HG03025 (cell line): ENCODE data around the gene TP73.
"Not testable (repeated sequence)": the region's sequence is repeated elsewhere in the genome, so short reads cannot be mapped to it uniquely, and the experiment has no call there.

Experiments used
- ATAC-seq: cut with Tn5 transposase; IDR thresholded peaks from one replicate; pipeline ENCODE4 v1.9.1; 2021; ENCODE audit warnings: mild to moderate bottlenecking, moderate library complexity; ENCODE audit not compliant: unreplicated experiment, low FRiP score

The TP73 gene

DNA sequence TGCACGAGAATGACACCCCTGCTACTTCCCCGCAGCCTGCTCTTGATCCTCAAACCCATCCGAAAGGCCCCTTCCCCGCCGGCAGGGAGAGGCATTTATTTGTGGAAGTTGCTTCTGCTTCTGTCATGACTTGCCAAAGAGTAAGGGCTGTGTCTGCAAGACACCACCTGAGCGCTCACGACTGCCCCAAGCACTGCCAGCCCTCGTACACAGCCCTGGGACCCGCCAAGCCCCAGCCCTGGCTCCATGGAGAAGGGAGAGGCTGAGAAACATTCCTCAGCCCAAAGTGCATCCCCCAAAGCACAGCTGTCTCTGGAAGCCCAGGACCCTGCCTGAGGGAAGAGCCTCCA lies 33.8 kb upstream of the TP73 start:
- no peak for ATAC-seq

DNA sequence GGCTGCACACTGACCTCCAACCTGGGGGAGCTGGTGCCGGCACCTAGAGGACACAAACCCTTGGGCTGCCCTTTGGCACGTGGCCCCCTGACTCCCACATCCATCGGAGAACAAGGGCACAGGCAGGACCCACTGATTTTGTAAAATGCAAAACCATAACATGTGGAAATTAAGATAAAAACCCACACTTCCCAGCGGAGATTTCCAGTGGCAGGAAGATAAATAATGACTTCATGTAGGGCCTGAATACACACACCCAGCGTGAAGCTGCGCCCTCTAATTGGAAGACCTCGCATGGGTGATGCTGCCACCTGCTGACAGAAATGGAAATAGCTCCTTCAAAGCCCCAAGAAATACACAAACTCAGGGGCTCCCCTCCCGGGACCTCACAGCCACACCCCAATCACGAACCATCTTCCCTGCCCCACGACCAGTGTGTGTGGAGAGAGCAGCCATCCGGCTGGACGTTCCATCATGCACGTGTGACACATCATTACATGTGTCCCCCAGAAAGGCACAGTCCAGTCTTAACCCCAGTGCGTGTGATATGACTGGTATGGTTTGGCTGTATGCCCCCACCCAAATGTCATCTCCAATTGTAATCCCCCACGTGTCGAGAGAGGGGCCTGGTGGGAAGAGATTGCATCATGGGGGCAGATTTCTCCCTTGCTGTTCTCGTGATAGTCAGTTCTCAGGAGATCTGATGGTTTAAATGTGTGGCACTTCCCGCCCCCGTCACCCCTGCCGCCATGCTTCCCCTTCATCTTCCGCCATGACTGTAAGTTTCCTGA lies 33.2 kb upstream of the TP73 start:
- ATAC-seq = no peak

GRCh38 chr1:3620708-3621107 lies 31.6 kb upstream of the TP73 start:
- ATAC-seq = no peak

- not testable (repeated sequence) for ATAC-seq
These were observed 31.1 kb upstream of the TP73 start for GRCh38 chr1:3621151-3621671.

GRCh38 chr1:3622102-3622501 lies 30.2 kb upstream of the TP73 start:
- ATAC-seq = not testable (repeated sequence)

GRCh38 chr1:3623441-3624199 lies 28.7 kb upstream of the TP73 start:
- no peak for ATAC-seq

DNA sequence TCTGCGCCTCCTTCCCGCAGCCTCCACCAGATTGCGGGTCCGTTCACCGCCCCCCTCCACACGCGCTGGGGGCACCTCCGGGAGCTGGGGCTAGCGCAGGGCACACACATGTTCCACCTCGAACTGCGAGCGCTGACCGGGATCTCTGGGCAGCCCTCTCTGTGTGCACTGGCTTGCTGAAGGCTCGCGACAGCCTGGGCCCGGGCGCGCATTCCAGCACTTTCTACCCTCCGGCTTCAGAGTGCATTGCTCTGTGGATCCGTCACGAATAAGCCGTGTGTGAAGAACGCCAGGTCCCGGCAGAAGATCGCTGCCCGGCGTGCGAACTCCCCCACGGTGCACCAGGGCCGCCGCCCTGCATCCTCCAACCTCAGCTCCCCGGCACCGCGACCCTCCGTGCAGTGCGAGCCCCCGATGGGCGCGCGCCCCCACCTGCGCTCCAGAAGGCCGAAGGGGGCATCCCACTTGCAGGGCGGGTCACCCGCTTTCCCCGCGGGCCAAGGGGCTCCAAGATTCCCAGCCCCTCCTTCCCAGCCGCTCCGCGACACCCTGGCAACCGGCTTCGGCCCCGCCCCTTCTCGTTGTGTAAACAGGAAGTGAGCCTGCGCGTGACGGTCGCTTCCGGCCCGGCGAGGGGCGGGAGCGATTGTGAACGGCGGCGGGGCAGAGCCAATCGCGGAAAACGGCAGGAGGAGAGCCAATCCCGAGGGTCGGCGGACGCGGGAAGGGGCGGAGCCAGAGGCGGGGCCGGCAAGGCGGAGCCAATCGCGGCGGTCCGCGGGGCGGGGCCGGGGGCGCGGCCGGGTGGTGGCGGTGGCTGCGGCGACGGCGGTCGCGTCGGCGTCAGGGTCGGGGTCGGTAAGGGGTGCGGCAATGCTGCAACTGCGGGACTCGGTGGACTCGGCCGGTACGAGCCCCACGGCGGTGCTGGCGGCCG lies 27.8 kb upstream of the TP73 start, which contains the start of gene TPRG1L:
Gene TPRG1L (plus strand): TSS at position 816 of the 937 bp plus-strand sequence. CDS start 58 bp downstream, at position 874.
- peak; percentile 87 for ATAC-seq

GRCh38 chr1:3625151-3625907 lies 27.0 kb upstream of the TP73 start:
- no peak for ATAC-seq

DNA sequence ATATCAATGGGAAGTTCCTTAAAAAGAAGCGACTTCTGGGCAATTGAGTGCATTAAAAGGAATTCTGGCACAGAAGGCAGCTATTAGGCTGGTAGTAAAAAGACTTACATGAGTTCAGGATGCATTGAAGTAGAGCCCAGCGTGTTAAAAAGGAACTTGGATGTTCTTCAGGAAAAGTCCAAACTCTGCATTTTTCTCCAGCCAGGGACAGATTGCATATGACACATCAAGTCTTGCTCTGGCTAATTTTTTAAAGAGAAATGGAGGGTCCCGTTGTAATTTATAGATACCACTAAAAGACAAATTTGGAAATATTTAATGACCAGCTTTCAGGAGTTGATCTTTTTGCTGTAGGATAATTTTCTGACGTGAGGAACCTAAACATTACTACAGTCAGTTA lies 26.3 kb upstream of the TP73 start:
- ATAC-seq = no peak

- no peak for ATAC-seq
These were observed 24.6 kb upstream of the TP73 start for GRCh38 chr1:3627515-3628253.

DNA sequence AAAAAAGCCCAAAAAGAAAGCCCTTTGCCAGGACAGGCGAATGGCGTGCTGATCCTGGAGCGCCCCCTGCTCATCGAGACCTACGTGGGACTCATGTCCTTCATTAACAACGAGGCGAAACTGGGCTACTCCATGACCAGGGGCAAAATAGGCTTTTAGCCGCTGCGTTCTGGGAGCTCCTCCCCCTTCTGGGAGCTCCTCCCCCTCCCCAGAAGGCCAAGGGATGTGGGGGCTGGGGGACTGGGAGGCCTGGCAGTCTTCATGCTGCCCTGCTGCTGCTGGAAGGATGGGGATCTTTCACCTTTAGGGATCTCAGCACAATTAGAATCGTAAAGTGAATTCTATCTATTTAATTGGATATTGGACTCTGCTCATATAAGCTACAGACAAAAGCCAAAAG lies 23.9 kb upstream of the TP73 start:
- ATAC-seq = no peak

DNA sequence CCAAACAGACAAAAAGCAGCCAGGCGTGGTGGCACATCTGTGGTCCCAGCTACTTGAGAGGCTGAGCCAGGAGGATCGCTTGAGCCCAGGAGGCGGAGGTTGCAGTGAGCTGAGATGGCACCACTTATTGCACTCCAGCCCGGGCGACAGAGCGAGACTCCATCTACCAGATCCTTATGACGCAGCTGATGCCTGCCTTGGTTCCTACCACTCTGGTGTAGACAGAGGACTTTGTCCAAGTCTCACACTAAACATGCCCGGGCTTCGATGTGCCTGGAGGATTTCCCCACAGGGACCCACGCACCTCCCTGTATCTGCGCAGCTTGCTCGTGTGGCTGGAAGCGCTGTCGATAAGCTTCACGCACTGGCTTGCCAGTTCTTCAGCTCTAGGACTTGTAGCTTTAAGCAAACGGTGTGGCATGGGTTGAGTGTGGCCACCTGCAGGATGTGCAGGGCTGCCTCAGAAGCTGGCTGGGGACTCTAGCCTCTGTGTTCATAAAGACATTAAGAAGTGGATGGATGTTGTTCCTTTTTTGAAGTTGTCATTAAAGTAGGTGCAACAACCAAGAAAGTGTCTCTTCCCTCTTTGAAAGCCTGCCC lies 22.7 kb upstream of the TP73 start:
- ATAC-seq = no peak

DNA sequence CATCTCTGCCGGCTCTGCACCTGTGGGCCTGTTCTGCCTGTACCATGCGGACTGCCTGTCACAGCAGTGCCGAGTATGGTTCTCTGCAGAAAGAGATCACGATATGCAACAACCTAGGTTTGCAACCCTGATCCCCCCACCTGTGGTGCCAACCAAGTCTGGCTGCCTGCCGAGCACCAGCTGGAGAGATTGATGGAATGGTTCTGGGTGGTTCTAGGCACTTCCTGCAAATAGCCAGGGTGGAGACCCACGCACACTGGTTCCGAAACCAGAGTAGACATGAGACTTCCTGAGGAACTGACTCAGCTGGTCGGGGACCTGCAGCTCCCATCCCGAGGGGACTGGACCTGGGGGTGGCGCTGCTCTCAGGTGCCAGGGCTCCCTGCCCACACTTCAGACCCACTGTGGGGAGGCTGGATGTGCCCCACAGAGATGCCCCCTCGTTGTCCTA lies 22.1 kb upstream of the TP73 start:
- no peak for ATAC-seq

DNA sequence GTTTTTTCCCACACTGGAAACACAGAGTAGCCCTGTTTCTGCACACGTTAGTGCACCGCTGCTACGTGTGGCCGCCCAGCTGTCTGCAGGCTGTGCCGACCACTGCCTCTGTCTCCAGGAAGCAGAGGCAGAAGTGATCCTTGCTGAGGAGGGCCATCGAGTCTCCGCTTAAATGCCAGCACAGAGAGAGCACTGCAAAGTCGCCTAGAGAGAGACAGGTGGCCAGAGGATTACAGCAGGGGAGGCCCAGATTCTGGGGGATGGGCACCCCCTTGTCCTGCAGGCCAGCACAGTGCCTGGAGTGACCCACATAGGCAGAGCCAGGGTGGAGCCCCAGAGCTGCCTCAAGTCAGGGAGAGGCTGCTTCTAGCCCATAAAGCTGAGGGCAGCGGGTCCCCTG lies 21.4 kb upstream of the TP73 start:
- ATAC-seq = no peak

- no peak for ATAC-seq
These were observed 20.7 kb upstream of the TP73 start for GRCh38 chr1:3631320-3632260.

- ATAC-seq = no peak
These were observed 20.0 kb upstream of the TP73 start for GRCh38 chr1:3632298-3632697.

DNA sequence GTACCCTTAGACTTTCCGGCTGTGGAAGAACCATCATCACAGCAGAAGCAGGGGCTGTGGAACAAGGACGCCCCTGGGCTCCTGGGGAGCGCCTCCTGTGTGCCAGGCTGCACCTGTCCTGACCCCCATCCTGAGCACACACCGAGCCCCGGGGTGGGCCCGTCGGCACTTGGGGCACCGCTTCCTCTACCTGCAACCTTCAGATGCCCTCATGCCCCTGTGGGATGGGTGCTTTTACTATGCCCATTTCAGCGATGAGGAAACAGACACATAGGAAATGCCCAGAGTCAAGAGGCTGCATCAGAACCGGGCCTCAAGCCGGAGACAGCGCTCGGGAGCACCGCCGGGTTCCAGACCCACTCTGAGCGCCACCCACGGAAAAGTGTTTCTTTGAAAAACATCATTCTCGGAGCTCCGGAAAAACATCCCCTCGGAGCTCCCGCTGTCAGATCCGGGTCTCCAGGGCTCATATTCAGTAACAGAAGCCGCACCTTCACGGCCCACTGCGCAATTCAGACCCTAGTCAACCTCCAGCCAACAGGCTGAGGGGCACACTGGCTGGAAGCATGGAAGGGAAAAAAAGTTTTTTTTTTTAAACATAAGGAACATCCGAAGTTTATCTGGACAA lies 19.5 kb upstream of the TP73 start:
- no peak for ATAC-seq
